ENCODE data around the gene DCAF12. TPM values are rescaled to one million over a fixed set of nuclear protein-coding genes. Genes with fewer than 3 reads are reported as not detected.
"Not testable (repeated sequence)": the region's sequence is repeated elsewhere in the genome, so short reads cannot be mapped to it uniquely, and the experiment has no call there.

DCAF12 gene
- total RNA-seq, 1 donor from 2014 or later, result 38.5 TPM

GRCh38 chr9:34046784-34047379 is 79.6 kb downstream of the DCAF12 start:
- peaks cover 20% of the 10 kb centered on the region for H3K4me1 ChIP-seq
- ATAC-seq (no peak), DNase-seq (no peak)
- intact Hi-C loops (cut with DNase I), result no loop called here
- H3K4me3 ChIP-seq, result peak overlapping the region; percentile 96
- TF ChIP-seq CTCF (IDR thresholded peaks at IDR 0.05), result no peak
- no peaks in the 10 kb centered on the region for H3K27me3 ChIP-seq (ENCODE audit: low read depth)
- no peaks in the 10 kb centered on the region for H3K36me3 ChIP-seq
- no peaks in the 10 kb centered on the region for H3K9me3 ChIP-seq
- H3K27ac ChIP-seq, result no peak overlapping the region

GRCh38 chr9:34045903-34046302 is 80.6 kb downstream of the DCAF12 start:
- no peak for ATAC-seq
- Histone ChIP-seq H3K27ac (no peak overlapping the region), H3K4me1 (peaks cover 20% of the 10 kb centered on the region), H3K4me3 (no peak overlapping the region), H3K9me3 (no peaks in the 10 kb centered on the region), H3K27me3 (ENCODE audit: low read depth) (no peaks in the 10 kb centered on the region), H3K36me3 (no peaks in the 10 kb centered on the region)
- no peak for DNase-seq
- TF ChIP-seq CTCF (IDR thresholded peaks at IDR 0.05), result no peak
- intact Hi-C loops (cut with DNase I), result no loop called here

DNA sequence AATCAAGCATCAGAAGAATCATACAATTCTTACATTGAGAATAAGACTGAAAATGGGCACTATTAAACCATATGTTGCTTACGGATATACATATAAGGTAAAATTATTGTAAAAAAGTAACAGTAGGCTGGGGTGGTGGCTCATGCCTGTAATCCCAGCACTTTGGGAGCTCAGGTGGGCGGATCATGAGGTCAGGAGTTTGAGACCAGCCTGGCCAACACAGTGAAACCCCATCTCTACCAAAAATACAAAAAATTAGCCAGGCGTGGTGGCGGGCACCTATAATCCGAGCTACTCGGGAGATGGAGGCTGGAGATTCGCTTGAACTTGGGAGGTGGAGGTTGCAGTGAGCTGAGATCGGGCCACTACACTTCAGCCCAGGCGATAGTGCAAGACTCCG is 84.4 kb downstream of the DCAF12 start:
- H3K36me3 ChIP-seq; DNase-seq; ATAC-seq; H3K4me3 ChIP-seq; H3K9me3 ChIP-seq; intact Hi-C loops (cut with DNase I); H3K27me3 ChIP-seq (ENCODE audit: low read depth); H3K27ac ChIP-seq; H3K4me1 ChIP-seq: not testable (repeated sequence)

- H3K4me1 ChIP-seq; H3K9me3 ChIP-seq; H3K27me3 ChIP-seq (ENCODE audit: low read depth); ATAC-seq; H3K4me3 ChIP-seq; H3K36me3 ChIP-seq; intact Hi-C loops (cut with DNase I); DNase-seq; H3K27ac ChIP-seq: not testable (repeated sequence)
Observed at GRCh38 chr9:34038851-34039250, 87.6 kb downstream of the DCAF12 start.

DNA sequence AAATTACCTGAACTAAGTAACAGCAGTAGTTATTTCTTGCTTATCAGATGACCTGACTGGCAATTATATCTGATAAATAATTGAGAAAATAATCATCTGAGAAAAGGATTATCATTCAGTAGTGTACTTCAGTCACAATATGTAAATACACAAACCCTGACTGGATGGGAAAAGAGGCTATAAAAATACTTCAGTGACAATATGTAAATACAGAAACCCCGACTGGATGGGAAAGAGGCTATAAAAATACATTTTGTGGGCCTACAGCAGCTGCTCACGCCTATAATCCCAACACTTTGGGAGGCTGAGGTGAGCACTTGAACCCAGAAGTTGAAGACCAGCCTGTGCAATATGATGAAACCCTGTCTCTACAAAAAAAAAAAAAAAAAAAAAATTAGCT is 88.9 kb downstream of the DCAF12 start:
- no peak for TF ChIP-seq CTCF (IDR thresholded peaks at IDR 0.05)
- intact Hi-C loops (cut with DNase I), result no loop called here
- ATAC-seq (no peak), DNase-seq (no peak)
- Histone ChIP-seq H3K9me3 (no peaks in the 10 kb centered on the region), H3K4me3 (no peak overlapping the region), H3K4me1 (no peaks in the 10 kb centered on the region), H3K27me3 (ENCODE audit: low read depth) (no peaks in the 10 kb centered on the region), H3K27ac (no peak overlapping the region), H3K36me3 (no peaks in the 10 kb centered on the region)

GRCh38 chr9:34036625-34037024 is 89.9 kb downstream of the DCAF12 start:
- DNase-seq (no peak), ATAC-seq (no peak)
- Histone ChIP-seq H3K27ac (no peak overlapping the region), H3K4me3 (no peak overlapping the region), H3K9me3 (no peaks in the 10 kb centered on the region), H3K36me3 (no peaks in the 10 kb centered on the region), H3K4me1 (no peaks in the 10 kb centered on the region), H3K27me3 (ENCODE audit: low read depth) (no peaks in the 10 kb centered on the region)
- TF ChIP-seq CTCF (IDR thresholded peaks at IDR 0.05), result no peak
- intact Hi-C loops (cut with DNase I), result no loop called here

Other genes with a start within 250 kb of the DCAF12 start
- 33.3 TPM for gene UBAP2, start 77.8 kb downstream of the DCAF12 start, total RNA-seq
- gene UBAP1, start 52.3 kb upstream of the DCAF12 start, total RNA-seq, result 47.0 TPM
- gene KIF24, start 202.6 kb upstream of the DCAF12 start, total RNA-seq, result 1.4 TPM
- 13.5 TPM for gene NUDT2, start 202.9 kb upstream of the DCAF12 start, total RNA-seq

Data from lower lobe of right lung (tissue), 2 donors.